ENCODE results near the gene PPFIA2.
A peak's percentile ranks its signal among the peaks of the same experiment; 100 is the strongest.

The PPFIA2 gene

DNA sequence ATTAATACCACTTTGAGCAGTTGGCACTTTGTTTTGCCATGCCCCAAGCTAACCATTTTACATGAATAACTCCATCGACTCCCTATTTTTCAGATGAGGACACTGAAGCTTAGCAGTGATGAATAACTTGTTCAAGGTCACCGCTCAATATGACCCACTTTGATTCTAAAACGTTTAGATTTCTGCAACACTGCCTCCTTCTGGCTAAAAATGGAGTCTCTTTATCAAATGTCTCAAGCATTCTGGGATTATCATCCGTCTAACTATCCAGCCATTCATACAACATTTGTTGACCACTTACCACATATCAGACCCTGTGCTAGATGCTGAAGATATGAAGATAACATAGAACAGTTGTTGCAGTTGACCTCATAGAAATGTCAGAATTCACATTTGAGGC, 298.0 kb downstream of the PPFIA2 start:
- TF ChIP-seq ZFX (IDR thresholded peaks at IDR 0.05; ENCODE audit: borderline replicate concordance): no peak
- TF ChIP-seq, protein P1, sequence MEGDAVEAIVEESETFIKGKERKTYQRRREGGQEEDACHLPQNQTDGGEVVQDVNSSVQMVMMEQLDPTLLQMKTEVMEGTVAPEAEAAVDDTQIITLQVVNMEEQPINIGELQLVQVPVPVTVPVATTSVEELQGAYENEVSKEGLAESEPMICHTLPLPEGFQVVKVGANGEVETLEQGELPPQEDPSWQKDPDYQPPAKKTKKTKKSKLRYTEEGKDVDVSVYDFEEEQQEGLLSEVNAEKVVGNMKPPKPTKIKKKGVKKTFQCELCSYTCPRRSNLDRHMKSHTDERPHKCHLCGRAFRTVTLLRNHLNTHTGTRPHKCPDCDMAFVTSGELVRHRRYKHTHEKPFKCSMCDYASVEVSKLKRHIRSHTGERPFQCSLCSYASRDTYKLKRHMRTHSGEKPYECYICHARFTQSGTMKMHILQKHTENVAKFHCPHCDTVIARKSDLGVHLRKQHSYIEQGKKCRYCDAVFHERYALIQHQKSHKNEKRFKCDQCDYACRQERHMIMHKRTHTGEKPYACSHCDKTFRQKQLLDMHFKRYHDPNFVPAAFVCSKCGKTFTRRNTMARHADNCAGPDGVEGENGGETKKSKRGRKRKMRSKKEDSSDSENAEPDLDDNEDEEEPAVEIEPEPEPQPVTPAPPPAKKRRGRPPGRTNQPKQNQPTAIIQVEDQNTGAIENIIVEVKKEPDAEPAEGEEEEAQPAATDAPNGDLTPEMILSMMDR (IDR thresholded peaks at IDR 0.05): peak; percentile 36

DNA sequence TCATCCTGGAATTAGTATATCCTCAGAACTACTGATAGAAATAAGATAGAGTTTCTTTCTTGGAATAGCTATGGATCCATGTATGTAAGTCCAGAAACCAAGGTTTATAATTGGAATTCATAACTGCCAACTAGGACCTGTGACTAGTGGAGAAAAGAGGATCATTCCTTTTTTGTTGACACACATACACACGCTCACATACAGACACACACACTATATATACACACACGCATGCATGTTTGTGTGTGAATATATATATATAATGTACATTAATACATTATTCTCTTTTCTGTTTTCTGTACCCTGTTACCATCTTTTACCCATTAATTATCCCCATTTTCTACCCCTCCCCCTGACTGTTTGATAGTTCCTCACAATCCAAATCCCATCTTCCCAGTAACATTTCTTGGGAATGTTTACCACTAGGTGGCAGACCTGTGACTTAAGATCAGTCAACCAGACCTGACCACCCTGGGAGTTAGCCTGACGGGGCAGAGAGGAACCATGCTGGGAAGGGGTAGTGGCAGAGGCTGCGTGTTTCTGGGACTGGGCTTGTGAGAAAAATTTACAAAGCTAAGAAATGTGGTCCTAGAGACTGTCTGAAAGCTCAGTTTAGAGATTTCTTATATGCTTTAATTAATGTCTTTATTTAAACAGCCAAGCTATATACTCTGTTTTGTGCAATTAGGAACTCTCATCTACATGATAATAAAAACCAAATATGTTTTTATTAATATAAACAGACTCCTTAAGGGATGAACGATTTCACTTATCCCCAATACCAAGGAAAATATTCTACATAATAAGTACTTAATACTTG, 308.0 kb downstream of the PPFIA2 start:
- no peak overlapping the region for H3K27ac ChIP-seq

More for the DNA sequence above, 298.0 kb downstream of the PPFIA2 start:
- H3K27ac ChIP-seq: no peak overlapping the region

DNA sequence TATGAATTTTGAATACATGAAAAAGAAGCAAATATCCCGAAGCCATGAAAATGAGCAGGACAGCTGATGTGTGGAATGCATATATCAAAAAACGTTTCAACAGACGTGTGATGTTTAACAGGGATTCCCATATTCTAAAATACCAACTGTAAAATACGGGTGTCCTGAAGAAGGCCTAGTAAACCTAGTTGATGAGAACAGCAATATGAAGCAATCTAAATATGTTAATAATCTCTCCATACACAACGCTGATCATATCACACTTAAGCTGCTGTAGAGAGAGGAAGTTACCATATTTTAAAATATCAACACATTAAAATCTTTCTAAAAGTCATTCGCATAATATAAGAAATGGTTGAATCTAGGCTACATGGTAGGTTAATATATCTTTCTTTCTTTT, 317.5 kb downstream of the PPFIA2 start:
- TF ChIP-seq ZFX (IDR thresholded peaks at IDR 0.05; ENCODE audit: borderline replicate concordance): no peak
- TF ChIP-seq, protein P1 (IDR thresholded peaks at IDR 0.05): no peak
- no peak overlapping the region for H3K27ac ChIP-seq

More for the DNA sequence above, 308.0 kb downstream of the PPFIA2 start:
- TF ChIP-seq, protein P1 (IDR thresholded peaks at IDR 0.05): peak; percentile 89
- TF ChIP-seq ZFX (IDR thresholded peaks at IDR 0.05; ENCODE audit: borderline replicate concordance): no peak

DNA sequence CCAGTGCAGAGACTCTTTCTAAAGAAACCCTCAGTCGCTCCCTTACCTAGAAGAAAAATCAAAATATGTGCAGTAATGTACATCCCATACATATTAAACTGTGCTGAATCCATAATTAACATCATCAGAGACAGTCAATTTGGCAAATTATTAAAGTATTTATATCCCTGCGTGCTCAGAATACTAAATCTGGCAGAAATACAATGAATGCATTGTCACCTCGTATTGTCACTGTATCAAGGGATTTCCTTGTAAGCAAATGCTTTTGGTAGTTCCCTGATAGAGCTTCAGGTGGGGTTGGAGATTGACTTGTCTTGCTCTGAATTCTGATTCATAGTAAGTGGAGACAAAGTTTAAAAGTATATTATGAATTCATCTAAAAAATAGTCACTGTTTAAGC, 319.1 kb downstream of the PPFIA2 start:
- TF ChIP-seq, protein P1 (IDR thresholded peaks at IDR 0.05): no peak
- no peak for TF ChIP-seq ZFX (IDR thresholded peaks at IDR 0.05; ENCODE audit: borderline replicate concordance)
- no peak overlapping the region for H3K27ac ChIP-seq

DNA sequence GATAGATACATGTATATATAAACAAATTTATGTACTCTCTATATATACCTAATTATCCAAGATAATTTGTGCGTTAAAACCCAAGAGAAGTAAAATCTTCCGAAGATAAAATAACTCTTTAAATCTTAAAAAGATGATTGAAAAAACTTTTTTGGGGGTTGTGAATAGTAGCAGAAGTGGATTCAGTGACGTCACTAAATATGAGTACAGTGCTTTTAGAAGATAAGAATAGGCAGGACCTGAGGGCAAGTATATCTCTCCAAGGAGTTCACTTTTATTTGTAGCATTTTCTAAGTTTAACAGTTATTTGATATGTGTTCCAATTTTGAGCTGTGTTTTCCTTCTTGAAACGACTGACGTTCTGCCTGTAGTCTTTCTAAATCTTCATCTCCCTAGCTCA, 319.8 kb downstream of the PPFIA2 start:
- TF ChIP-seq ZFX (IDR thresholded peaks at IDR 0.05; ENCODE audit: borderline replicate concordance): no peak
- TF ChIP-seq, protein P1 (IDR thresholded peaks at IDR 0.05): no peak
- no peak overlapping the region for H3K27ac ChIP-seq

DNA sequence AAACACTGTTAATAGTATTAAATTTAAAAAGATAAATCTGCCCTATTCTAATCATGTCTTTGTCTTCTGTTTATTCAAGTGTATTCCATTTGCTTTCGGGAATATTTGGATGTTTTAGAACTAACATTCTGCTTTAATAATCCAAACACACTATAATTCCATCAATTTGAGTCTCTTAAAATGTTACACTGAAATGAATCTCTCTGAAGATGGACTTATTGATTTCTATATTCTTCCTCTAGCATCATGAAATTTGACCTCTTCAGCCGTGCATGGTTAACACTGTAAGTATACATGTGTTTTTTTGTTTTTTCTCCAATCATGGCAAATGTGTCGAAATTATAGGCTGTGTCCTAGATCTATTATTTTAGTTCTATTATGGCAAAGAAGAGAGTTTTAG, 342.1 kb downstream of the PPFIA2 start:
- TF ChIP-seq, protein P1 (IDR thresholded peaks at IDR 0.05): no peak
- no peak for TF ChIP-seq ZFX (IDR thresholded peaks at IDR 0.05; ENCODE audit: borderline replicate concordance)
- peak overlapping the region; percentile 71 for H3K27ac ChIP-seq

DNA sequence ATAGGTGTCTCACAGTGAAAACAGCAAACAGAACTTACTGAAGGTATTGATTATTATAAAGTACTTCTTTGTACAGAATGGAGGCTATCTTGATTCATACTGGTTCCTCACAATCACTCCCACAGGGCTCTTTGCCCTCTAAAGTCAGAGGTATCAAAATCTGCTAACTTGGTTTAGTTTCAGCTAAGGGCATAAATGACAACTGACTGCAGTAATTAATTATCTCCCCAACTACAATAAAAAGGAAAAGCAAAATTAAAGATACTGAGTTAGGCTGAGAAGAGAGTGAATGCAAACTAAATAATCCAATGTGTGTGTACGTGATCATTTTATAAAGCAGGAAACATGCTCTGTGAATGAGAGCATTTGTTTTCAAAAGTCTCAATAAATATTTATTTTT, 342.6 kb downstream of the PPFIA2 start:
- TF ChIP-seq, protein P1 (IDR thresholded peaks at IDR 0.05): no peak
- TF ChIP-seq ZFX (IDR thresholded peaks at IDR 0.05; ENCODE audit: borderline replicate concordance): no peak

More for the DNA sequence above, 342.6 kb downstream of the PPFIA2 start:
- peak overlapping the region; percentile 71 for H3K27ac ChIP-seq
